Measurements from ENCODE around the gene RBM14. TPM values are rescaled to one million over a fixed set of nuclear protein-coding genes. Genes with fewer than 3 reads are reported as not detected.
A peak's percentile ranks its signal among the peaks of the same experiment; 100 is the strongest.
"Not testable (repeated sequence)": the region's sequence is repeated elsewhere in the genome, so short reads cannot be mapped to it uniquely, and the experiment has no call there.

RBM14 gene
- total RNA-seq (2014; rRNA removed; shearing (Covaris generic); ENCODE audit: low replicate concordance): 19.9 and 27.4 TPM in 2 replicates

DNA sequence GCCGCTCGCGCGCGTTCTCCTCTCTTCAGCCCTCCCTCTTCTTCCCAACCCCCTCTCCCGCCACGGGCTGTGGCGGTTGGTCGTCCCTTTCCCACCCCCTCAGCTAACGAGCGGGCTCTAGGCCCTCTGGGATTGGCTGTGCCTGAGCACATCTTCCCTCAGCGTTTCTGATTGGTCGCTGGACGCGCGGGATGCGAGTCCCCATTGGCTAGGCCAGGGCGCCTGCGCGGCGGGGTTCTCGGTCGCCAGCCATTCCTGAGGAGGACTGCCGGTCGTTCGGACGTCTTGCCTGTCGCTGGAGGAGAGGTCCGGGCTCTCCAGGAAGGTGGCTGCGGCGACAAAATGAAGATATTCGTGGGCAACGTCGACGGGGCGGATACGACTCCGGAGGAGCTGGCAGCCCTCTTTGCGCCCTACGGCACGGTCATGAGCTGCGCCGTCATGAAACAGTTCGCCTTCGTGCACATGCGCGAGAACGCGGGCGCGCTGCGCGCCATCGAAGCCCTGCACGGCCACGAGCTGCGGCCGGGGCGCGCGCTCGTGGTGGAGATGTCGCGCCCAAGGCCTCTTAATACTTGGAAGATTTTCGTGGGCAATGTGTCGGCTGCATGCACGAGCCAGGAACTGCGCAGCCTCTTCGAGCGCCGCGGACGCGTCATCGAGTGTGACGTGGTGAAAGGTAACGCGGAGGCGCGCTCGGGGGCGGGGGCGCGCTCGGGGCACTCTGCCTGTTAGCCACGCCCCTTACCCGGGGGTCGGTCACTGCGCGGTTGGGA, at the start of gene RBM14:
Gene RBM14, plus strand, starts transcription at position 252 of the 776 bp plus-strand sequence. Its CDS starts 91 bp downstream, at position 343.
- peak; percentile 100 for DNase-seq
- H3K9me3 ChIP-seq: no peaks in the 10 kb centered on the region
- peaks cover 46% of the 10 kb centered on the region for H3K36me3 ChIP-seq
- H3K27me3 ChIP-seq: no peaks in the 10 kb centered on the region
- peak within 1 kb of the TSS; percentile 91 for H3K4me3 ChIP-seq

- no peaks in the 10 kb centered on the region for H3K27me3 ChIP-seq
- no peaks in the 10 kb centered on the region for H3K9me3 ChIP-seq
- no peaks in the 10 kb centered on the region for H3K36me3 ChIP-seq
- DNase-seq: no peak
- H3K4me3 ChIP-seq: no peak overlapping the region; the same call in 1 of the 2 replicates
These were observed 48.7 kb upstream of the RBM14 start for GRCh38 chr11:66567787-66568123.

DNA sequence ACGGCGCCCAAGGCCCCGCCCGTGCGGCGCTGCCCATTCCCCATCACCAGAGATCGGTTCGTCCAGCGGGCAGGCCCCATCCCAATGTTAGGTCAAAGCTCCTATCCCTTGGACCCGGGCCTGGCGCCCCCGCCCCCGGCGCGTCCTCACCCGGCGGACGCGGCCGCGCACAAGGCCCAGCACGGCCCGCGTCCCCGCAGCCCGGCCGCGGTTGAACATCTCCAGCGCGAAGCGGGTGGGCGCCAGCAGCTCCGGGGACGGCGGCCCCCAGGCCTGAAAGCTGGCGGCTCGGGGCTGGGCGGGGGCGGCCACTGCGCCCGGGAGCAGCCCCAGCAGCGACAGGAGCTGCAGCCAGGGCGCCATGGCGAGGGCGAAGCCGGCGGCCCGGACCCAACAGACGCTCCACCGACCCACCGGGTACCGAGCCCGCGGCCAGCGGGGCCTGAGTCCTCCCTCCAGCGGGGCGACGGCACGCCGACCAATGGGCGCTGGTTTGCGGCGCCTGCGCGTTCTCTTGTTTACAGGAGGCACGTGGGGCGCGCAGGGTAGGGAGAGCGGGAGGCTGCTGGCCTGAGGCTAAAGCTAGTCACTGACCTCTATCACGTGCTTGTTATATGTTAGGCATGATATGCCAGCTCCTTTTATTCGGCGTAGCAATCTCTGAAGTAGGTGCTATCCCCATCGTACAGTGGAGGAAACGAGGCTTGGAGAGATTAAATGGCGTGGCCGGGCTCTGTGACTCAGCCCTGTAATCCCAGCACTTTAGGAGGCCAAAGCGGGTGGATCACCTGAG, 48.1 kb upstream of the RBM14 start, which contains the start of gene CTSF:
Gene CTSF, minus strand, starts transcription at position 483 of the 793 bp plus-strand sequence. Its CDS starts 120 bp downstream, at position 363.
- H3K27me3 ChIP-seq: no peaks in the 10 kb centered on the region
- peak; percentile 75 for DNase-seq
- H3K4me3 ChIP-seq: peak within 1 kb of the TSS; percentile 38
- H3K36me3 ChIP-seq: no peaks in the 10 kb centered on the region
- no peaks in the 10 kb centered on the region for H3K9me3 ChIP-seq

DNA sequence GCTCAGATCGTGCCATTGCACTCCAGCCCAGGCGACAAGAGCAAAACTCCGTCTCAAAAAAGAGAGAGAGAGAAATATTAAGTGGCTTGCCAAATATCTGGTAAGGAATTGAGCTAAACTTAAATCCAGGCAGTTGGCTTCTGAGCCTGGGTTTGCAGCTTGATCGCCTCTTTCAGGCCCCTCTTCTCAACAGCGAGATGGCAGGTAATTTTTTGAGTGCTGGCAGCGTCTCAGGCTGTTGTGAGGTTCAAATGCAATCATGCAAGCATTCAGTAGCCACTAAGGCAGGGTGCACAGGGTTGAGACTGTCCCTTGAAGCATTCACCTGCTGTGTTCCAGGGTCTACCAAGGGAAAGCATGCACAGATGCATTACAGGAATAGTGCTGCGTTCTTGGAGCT, 47.4 kb upstream of the RBM14 start:
- no peaks in the 10 kb centered on the region for H3K9me3 ChIP-seq
- DNase-seq: no peak
- no peaks in the 10 kb centered on the region for H3K27me3 ChIP-seq
- H3K36me3 ChIP-seq: no peaks in the 10 kb centered on the region
- no peak overlapping the region for H3K4me3 ChIP-seq

GRCh38 chr11:66570079-66570849, 46.2 kb upstream of the RBM14 start:
- Histone ChIP-seq H3K36me3 (no peaks in the 10 kb centered on the region), H3K27me3 (no peaks in the 10 kb centered on the region), H3K4me3 (no peak overlapping the region), H3K9me3 (no peaks in the 10 kb centered on the region)
- no peak for DNase-seq

DNA sequence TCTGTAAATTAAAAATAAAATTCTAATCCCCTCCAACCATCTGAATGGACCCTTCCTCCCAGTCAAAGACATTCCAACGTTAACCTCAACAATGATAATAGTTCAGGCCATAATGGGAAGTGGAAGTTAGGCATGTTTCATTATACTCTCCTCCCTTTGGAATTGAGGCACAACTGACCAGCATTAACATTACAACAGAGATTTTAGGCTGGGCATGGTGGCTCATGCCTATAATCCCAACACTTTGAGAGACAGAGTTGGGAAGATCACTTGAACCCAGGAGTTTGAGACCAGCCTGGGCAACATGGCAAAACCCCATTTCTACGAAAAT, 45.6 kb upstream of the RBM14 start:
- DNase-seq: no peak
- no peak overlapping the region for H3K4me3 ChIP-seq
- no peaks in the 10 kb centered on the region for H3K36me3 ChIP-seq
- no peaks in the 10 kb centered on the region for H3K9me3 ChIP-seq
- H3K27me3 ChIP-seq: no peaks in the 10 kb centered on the region

DNA sequence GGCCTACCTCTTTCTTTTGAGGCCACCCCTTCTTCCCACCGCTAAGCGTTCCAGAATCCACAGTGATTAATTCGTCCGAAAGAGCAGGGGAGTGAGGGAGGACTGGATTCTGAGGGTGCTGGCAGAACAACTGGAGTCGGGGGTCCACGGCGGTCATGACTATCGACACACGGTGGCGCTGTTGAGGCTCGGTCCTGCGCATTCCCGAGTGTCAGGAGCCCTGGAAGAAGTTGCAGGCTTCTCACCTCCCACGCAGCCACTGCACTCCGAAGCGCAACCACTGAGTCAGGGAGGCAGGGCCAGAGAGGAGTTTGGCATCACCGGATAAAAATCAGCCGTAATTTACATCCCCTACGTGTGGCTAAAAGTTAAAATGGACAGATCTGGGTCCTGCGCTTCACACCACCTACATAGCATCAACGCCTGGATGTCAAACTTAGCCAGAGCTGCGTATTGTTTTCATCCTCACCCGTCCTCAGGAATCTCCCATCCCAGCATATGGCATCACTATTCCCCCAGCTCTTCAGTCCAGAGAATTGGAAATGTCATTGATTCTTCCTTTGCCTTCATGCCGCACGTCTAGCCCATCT, 37.3 kb upstream of the RBM14 start:
- H3K4me3 ChIP-seq: no peak overlapping the region
- no peaks in the 10 kb centered on the region for H3K36me3 ChIP-seq

DNA sequence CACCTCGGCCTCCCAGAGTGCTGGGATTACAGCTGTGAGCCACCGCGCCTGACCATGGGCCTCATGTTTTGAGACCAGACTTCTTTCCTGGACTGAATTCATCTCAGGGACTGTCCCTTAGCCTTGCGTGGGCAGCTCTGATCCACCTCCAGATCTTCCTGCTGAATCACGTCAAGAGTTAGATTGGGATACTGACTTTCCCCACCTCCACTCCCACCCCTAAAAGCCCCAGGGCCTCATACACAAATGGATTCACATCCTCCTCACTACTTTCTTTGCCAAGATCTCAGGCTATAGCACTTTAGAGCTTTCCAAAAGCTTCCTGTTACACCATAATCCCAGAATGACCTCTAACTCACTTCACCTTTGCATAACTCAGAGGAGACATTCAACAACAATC, 35.6 kb upstream of the RBM14 start:
- no peak for DNase-seq
- Histone ChIP-seq H3K27me3 (no peaks in the 10 kb centered on the region), H3K36me3 (no peaks in the 10 kb centered on the region)

More for the DNA sequence above, 37.3 kb upstream of the RBM14 start:
- peaks cover 6% of the 10 kb centered on the region; the same call in 1 of the 2 replicates for H3K9me3 ChIP-seq
- H3K27me3 ChIP-seq: no peaks in the 10 kb centered on the region
- peak; percentile 65 for DNase-seq

GRCh38 chr11:66581261-66581660, 35.2 kb upstream of the RBM14 start:
- Histone ChIP-seq H3K36me3 (no peaks in the 10 kb centered on the region), H3K4me3 (no peak overlapping the region), H3K27me3 (no peaks in the 10 kb centered on the region), H3K9me3 (peaks cover 6% of the 10 kb centered on the region; the same call in 1 of the 2 replicates)
- DNase-seq: no peak

More for the DNA sequence above, 35.6 kb upstream of the RBM14 start:
- Histone ChIP-seq H3K9me3 (peaks cover 6% of the 10 kb centered on the region; the same call in 1 of the 2 replicates), H3K4me3 (no peak overlapping the region)

DNA sequence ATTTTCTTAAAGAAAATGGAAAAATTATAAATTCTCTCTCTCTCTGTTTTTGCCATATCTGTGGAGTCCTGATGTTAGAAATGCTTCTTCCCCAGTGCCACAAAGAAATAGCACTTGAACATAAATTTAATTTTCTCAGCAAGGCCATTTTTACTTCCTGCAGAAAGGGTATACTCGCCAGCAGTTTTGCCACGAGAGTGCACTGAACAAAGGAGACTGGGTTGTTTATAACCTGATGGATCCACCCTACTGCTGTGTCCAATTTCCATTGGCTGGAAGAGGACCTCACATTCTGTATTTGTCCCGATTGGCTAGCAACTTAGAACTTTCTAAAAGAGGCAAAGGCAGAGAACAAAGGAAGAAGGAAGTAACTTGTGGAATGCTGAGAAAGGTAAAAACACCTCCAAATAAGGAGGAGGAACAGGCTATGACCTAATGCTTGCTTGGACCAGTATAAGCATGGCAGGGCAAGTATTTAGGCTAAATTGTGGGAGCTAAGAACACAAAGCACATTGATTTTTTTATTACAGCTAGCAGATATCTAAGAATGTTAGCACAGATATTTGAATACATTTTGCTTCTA, 33.8 kb upstream of the RBM14 start:
- not testable (repeated sequence) for H3K4me3 ChIP-seq, H3K36me3 ChIP-seq, DNase-seq, H3K9me3 ChIP-seq, H3K27me3 ChIP-seq

- H3K36me3 ChIP-seq, H3K4me3 ChIP-seq, DNase-seq, H3K27me3 ChIP-seq, H3K9me3 ChIP-seq: not testable (repeated sequence)
These were observed 31.0 kb upstream of the RBM14 start for GRCh38 chr11:66585447-66585846.

DNA sequence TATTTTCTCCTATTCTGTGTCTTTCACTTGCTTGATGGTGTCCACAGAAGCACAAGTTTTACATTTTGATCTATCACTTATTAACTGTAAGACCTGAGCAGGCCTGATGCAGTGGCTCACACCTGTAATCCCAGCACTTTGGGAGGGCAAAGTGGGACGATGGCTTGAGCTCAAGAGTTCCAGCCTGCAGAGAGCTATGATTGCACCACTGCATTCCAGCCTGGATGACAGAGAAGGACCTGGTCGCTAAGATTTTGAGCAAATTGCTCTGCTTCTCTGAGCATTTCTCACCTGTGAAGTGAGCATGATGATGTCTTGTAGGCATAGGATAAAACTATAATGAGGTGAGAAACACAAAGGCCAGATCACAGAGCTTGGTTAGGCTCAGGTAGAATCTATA, 30.3 kb upstream of the RBM14 start:
- Histone ChIP-seq H3K36me3 (no peaks in the 10 kb centered on the region), H3K4me3 (no peak overlapping the region), H3K9me3 (peaks cover 6% of the 10 kb centered on the region; the same call in 1 of the 2 replicates), H3K27me3 (no peaks in the 10 kb centered on the region)
- no peak for DNase-seq

DNA sequence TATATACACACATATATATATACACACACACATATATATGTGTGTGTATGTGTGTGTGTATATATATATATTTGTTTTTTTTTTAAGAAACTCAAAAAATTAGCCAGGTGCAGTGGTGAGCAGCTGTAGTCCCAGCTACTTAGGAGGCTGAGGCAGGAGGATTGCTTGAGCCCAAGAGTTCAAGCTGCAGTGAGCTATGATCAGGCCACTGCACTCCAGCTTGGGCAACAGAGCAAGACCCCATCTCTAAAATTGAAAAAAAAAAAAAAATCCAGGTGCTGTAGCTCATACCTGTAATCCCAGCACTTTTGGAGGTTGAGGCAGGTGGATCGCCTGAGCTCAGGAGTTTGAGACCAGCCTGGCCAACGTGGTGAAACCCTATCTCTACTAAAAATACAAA, 27.1 kb upstream of the RBM14 start:
- H3K4me3 ChIP-seq, H3K27me3 ChIP-seq, DNase-seq, H3K36me3 ChIP-seq, H3K9me3 ChIP-seq: not testable (repeated sequence)

DNA sequence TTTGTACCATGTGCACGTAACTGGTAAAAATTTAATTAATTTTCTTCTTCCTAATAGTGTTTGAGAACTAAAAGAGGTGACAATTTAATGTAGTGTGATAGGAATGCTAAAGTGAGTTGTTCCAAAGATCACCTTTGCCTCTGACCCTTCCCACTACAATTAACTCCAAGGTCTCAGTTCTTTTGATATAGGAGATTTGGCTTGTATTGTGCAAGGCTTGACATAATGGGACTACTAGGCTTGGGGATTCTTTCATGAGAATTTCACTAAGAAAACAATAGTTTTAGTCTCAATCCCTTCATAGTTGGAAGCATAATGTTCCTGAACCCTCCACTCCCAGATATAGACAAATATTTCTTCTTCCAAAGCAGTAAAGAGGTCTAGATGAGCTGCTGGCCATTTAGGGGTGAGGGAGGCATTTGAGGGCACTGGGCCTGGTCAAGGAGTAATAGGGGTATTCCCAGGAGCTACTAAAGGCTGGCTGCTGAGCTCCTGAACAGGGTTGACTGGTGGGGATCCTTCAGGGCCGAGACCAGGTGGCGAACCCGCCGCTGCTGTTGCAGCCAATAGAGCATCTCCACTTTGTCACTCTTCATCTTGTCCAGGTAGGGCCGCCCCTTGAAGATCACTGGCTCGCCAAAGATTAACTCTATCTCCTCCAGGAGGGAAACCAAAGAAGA, 26.3 kb upstream of the RBM14 start:
- no peaks in the 10 kb centered on the region for H3K36me3 ChIP-seq
- H3K4me3 ChIP-seq: no peak overlapping the region
- DNase-seq: no peak
- no peaks in the 10 kb centered on the region for H3K9me3 ChIP-seq
- no peaks in the 10 kb centered on the region for H3K27me3 ChIP-seq

GRCh38 chr11:66591175-66591574, 25.3 kb upstream of the RBM14 start:
- no peaks in the 10 kb centered on the region for H3K9me3 ChIP-seq
- no peaks in the 10 kb centered on the region for H3K36me3 ChIP-seq
- no peaks in the 10 kb centered on the region for H3K27me3 ChIP-seq
- H3K4me3 ChIP-seq: no peak overlapping the region
- no peak for DNase-seq

Data from MG63 (cell line).